ENCODE data around the gene TUSC2.

- TF ChIP-seq CTCF (IDR thresholded peaks at IDR 0.05 in 2 of 3, conservative IDR thresholded peaks at IDR 0.05 in 1 of 3; ENCODE audit: borderline replicate concordance in 1 of 3, insufficient read depth in 1 of 3, low read depth in 2 of 3, low read length in 2 of 3) (no peak), ZFX (IDR thresholded peaks at IDR 0.05) (no peak), POLR2A (IDR thresholded peaks at IDR 0.05; ENCODE audit: borderline replicate concordance, extremely low read depth, insufficient read depth, insufficient read length) (no peak), YY1 (IDR thresholded peaks at IDR 0.05; ENCODE audit: extremely low read depth, insufficient replicate concordance, low read depth, low read length) (no peak), ZNF274 (IDR thresholded peaks at IDR 0.05; ENCODE audit: low read depth, low read length) (no peak), RAD21 (IDR thresholded peaks at IDR 0.05; ENCODE audit: low read depth) (no peak), ZBTB33 (IDR thresholded peaks at IDR 0.05; ENCODE audit: extremely low read depth, insufficient replicate concordance, low read length) (no peak), EZH2 (IDR thresholded peaks at IDR 0.05) (no peak)
Observed at GRCh38 chr3:50275141-50275995, 52.7 kb downstream of the TUSC2 start.
